HG03571 (cell line): ENCODE results near the gene UPF3A.

Experiments used
- ATAC-seq: cut with Tn5 transposase; IDR thresholded peaks from one replicate; pipeline ENCODE4 v1.9.1; 2021; ENCODE audit not compliant: unreplicated experiment

The UPF3A gene

DNA sequence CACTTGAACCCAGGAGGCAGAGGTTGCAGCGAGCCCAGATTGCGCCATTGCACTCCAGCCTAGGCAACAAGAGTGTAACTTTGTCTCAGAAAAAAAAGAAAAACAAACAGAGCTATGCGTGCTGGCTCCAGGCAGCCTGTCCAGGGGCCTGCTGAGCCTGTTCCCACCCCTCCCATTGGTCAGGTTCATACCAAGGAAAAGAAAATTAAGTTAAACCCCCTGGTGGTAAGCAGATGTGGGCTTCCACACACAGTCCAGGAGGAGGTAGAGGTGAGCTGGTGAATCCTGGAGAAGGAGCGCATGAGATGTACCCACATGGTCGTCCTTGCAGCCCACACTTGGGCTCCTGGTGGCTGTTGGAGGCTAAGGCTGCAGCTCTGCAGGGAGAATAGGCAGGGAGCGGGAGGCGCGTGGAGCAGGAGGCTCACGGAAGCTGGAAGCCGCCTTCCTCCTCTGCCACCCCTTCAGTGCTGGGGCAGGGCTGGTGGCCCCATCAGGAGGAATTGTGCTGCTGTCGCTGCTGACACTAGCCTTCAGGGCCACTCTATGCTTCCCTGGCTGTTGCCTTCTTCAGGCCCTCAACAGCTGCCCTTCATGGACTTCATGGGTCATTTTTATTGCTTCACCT lies 22.4 kb downstream of the UPF3A start:
- no peak for ATAC-seq

DNA sequence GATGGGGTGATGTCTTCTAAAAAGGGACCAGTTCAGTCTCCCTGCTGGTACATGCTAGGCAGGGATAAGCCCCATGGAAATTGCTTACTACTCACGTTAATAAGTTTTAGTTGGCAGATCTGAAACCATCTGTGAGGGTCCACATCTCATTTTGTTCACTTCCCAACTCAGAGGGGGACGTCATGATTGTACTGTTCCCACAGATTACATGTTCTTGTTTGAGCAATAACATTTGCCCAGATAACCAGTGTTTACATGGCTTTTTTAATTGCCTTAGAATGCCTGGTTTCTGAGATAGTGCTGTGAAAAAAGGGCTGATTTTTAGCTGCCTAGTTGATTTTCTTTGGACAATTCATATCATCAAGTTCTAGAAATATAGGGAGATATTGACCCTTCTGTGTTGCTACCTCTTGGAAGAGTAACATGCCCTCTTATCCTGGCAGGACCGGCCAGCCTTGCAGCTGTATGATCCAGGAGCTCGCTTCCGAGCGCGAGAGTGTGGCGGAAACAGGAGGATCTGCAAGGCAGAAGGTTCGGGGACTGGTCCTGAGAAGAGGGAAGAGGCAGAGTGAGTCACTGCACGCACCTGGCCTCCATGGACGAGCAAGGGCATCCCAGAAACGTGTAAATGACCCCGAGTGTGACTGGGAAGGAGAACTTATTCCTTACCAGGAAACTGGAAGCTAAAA lies 23.1 kb downstream of the UPF3A start:
- ATAC-seq = no peak

DNA sequence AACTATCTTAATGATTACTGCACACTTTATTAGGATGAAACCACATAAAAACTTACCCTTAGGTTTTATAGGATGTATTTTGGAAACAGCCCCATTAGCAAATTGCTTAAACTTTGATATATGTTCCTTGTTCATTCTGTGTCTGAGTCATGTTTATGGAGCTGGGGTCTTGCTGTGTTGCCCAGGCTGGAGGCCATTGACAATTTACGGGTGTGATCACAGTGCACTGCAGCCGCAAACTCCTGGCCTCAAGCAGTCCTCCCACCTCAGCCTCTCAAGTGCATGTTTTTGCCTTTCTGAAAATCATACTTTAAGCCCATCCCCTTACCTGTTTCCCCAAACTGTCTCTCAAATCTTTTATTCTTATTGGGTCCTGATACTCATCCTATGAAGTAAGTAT lies 27.7 kb downstream of the UPF3A start:
- ATAC-seq = no peak

DNA sequence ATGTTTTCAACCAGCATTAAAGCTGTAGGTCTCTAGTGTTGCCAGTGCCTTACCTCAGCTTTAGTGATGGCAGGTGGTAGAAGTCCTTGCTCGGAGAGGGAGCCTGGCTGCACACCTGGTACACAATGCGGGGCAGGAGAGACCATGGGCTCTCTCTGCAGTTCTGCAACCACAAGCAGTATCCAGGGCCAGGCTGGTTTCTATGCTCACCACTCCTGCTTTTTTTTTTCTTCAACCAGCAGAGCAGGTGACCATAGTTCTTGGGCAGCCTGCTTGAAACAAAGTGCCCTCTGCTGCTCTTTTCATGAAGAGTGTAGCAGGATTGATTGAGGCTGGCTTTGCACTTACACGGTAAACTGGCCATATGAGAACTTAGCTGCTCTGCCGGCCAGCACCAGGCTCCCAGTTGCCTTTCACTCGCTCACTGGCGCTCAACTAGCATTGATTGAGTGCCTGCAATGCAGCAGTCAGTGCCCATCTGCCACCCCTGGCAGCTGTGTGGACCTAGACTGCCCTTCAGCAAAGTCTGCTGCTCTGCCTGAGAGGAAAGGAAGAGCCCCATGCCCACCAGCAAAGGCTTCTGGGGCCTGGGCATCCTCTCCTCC lies 28.5 kb downstream of the UPF3A start:
- no peak for ATAC-seq

DNA sequence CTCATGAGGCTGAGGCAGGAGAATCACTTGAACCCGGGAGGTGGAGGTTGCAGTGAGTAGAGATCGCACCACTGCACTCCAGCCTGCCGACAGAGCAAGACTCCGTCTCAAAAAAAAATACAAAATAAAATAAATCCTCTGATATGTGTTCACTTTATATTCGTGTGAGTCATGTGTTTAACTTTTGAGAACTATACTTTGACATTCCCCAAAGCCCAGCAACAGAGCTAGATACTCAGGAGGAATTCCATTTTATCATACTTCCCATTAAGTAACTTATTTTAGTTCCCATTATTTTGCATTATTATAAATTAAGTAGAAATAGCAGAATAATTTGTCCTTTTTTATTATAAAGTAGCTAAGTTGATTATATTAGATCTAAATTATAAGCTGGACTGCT lies 29.6 kb downstream of the UPF3A start:
- no peak for ATAC-seq

DNA sequence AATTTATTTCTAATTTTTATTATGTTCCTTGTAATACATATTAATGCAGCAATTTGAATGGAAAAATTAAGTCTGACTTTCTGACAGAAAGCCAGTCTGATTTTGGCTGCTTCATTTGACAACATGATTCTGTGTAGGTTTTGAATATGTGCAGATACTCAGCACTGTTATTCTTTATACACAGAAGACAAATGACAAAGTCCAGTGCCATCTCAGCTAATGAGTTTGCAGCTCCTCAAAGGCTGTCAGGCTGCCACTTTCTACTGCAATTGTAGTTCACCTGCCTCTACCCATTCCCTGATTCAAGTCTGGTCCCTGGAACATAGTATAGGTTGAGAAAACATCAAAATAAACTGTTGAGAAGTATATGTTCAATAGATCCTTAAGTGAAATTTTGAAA lies 30.0 kb downstream of the UPF3A start:
- no peak for ATAC-seq

DNA sequence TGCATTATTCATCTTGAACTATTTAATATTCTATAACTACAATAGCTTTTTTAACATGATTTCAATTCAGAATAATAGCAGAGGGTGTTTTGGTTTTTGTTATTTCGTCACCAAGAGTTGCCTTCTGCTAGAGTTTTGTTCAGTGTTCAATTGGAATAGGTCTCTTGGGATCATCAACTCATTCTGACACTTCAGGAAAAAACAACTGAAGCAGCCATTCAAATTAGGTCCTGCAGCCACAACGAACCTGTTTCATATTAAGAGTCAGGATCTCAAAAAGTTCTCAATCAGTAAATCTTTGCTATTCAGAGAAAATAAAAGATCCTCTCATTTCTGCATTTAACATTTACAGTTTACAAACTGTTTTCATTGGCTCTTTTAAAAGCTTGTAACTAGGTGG lies 30.5 kb downstream of the UPF3A start:
- no peak for ATAC-seq

DNA sequence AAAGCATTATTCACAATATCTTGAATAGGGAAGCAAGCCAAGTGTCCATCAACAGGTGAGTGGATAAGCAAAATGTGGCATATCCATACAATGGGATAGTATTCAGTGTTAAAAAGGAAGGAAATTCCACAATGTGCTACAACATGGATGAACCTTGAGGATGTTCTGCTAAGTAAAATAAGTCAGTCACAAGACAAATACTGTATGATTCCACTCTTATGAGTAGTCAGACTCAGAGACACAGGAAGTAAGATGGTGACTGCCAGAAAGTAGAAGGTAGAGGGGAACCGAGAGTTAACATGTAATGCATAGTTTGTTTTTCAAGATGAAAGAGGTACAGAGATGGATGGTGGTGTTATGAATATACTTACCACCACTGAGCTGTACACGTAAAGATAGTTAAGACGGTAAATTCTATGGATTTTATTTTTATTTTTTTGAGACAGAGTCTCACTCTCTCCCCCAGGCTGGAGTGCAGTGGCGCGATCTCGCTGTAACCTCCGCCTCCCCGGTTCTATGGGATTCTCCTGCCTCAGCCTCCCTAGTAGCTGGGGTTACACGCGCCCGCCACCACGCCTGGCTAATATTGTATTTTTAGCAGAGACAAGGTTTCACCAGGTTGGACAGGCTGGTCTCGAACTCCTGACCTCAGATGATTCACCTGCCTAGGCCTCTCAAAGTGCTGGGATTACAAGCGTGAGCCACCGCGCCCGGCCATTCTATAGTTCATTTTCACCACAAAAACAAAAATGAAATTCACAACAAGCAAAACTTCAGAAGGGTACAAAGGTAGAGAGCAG lies 31.9 kb downstream of the UPF3A start:
- ATAC-seq = no peak

DNA sequence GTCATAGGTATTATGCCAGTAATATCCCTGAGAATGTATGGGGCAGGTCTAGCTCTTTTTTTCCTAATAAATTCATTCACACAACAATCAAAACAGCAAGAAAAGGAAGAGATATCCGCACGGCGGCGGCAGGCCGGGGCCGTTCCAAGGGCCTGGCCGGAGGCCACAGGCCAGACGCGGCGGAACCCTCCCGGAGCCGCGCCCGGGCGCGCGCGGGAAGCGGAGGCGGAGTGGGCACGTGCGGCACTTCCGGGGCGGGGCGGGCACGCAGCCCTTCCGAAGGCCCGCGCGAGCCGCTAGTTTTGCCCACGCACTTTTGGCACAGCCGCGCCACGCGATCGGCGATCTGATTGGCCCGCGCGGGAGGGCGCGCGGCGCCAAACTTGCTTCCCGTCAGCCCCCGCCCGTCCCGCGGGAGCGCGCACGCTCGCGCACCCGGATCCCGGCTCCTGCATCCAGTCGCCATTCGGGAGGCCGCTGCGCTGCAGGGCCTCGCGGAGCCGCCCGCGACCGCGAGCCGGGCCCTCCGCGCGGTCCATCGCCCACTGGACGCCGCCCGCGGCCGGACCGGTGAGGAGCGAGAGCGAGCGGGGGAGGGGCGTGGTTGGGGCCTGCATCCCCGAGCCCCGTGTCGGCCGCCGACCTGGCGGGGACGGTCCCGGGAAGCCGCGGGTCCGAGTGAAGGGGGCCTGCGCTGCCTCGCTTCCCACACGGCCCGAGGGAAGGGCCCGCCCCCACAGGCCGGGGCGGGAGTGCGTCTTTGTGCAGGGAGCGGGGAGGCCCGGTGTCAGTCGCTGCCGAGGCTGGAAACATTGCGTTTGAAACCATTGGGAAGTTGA lies 32.9 kb downstream of the UPF3A start, which contains the start of gene CHAMP1:
TSS of gene CHAMP1 (plus strand) at position 430 of the 839 bp plus-strand sequence. CDS start 9,340 bp downstream, outside the sequence.
- peak; percentile 83 for ATAC-seq

DNA sequence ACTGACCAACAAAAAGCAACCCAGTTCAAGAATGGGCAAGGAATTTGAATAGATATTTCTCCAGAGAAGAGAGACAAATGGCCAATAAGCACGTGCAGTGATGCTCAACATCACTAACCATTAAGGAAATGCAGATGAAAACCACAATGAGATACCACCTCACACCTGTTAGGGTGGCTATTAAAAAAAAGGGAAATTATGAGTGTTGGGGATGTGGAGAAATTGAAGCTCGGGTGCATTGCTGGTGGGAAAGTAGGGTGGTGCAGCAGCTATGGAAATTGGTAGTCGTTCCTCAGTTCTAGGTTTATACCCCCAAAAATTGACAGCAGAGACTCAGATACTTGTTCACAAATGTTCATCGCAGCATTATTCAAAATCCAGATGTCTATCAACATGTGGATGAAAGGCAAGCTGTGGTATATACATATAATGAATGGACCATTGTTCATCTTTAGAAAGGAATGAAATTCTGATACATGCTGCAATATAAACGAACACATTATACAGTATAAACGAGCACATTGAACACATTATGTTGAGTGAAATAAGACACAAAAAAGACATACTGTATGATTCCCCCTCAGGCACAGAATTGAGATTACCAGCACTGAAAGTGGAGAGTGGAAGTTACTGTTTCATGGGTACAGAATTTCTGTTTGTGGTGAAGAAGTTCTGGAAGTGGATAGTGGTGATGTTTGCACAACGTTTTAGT lies 33.8 kb downstream of the UPF3A start:
- no peak for ATAC-seq

DNA sequence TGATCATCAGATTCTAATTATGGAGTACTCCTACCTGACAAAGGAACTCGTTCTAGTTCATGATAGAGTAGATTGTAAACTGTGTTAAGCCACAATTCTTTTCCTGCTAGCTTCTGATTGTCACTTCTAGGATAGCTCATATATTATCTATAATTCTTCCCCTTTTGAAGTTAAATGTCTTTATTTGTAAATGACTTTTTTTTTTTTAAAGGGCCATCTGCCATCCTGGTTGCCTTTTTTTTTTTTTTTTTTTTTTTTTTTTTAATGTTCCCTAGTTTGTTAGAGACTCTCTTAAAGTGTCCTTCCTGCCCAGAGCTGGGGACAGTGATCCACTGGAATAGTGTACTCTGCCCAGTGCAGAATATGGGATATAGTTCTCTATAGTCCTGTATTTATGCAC lies 37.2 kb downstream of the UPF3A start:
- ATAC-seq = no peak

DNA sequence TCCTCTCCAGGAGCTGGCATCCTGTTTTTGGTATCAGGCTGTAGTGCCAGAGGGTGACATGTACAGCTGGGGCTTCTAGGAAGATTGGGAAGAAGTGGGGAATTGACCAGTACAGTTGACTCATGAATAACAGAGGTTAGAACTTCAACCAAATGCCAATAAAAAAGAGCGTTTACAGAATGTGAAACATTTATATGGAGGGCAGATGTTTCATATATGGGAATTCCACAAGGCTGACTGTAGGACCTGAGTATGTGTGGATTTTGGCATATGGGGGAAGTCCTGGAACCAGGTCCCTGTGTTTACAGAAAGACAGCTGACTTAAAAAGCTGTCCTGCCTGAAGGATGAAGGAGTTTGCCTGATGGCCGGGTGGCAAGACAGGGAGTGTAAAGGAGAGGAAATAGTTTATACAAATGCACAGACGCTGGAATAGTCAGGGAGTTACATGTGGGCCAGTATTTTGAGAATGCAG lies 38.1 kb downstream of the UPF3A start:
- no peak for ATAC-seq

DNA sequence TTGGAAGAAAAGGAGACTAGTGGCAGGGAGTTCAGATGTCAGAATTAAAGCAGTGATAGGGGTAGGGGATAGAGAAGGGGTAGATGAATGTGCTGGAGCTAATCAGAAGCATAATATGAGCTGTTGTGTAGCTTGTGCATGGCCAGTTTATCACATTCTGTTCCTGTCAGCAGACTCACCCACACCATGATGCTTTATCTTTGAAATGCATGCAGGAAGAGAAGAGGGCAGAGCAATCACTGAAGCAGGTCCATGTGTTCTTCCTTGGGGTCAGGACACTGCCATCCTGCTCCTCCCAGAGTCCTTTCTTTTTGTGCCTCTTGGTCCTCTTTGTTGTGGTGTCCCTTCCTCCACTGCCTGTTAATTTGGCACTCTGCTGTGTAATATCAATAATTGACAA lies 38.7 kb downstream of the UPF3A start:
- ATAC-seq = no peak

DNA sequence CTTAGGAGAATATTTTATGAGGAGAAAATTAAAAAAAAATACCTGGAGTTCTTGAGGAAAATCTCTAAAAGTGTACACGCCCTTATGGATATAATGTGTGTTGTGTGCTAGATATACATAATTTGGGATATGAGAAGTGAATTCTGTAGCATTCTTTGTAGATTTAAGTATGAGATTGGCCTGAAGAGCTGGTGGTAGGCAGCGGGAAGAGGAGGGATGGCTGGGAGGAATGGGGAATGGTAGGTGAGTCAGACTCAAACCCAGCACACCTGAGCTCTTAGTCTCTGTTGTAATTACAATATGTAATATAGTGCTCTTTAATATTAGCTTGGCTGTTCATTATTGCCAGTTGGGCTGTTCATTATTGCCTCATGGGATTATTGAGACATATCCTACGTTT lies 39.9 kb downstream of the UPF3A start:
- no peak for ATAC-seq

DNA sequence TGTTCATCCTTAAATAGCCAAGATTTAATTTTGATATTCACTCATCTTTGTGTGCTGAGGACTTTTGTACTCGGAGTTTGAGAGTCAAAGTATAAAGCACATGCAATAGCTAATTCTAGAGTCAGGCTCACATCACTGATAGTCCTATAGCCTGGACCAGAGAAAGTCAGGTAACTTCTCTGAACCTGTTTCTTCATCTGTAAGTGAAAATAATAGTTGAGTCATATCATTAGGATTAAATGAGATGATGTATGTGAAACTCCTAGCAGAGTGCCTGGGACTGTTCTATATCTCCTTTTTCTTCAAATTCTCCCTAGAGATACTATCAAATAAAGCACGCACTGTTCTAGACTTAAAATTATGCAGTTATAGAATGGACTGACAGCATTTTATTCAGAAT lies 41.9 kb downstream of the UPF3A start:
- ATAC-seq = no peak

DNA sequence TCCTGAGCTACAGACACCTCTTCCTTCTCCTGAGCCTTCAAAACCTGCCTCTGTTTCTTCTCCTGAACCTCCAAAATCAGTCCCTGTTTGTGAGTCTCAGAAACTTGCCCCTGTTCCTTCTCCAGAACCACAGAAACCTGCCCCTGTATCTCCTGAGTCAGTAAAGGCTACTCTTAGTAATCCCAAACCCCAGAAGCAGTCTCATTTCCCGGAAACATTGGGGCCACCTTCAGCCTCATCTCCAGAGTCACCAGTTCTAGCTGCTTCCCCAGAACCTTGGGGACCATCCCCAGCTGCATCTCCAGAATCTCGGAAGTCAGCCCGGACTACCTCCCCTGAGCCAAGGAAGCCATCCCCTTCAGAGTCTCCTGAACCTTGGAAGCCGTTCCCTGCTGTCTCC lies 42.9 kb downstream of the UPF3A start:
- no peak for ATAC-seq

DNA sequence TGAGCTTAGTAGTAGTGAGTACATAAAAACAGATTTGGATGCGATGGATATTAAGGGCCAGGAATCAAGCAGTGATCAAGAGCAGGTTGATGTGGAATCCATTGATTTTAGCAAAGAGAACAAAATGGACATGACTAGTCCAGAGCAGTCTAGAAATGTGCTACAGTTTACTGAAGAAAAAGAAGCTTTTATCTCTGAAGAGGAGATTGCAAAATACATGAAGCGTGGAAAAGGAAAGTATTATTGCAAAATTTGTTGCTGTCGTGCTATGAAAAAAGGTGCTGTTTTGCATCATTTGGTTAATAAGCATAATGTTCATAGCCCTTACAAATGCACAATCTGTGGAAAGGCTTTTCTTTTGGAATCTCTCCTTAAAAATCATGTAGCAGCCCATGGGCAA lies 44.3 kb downstream of the UPF3A start:
- no peak for ATAC-seq

DNA sequence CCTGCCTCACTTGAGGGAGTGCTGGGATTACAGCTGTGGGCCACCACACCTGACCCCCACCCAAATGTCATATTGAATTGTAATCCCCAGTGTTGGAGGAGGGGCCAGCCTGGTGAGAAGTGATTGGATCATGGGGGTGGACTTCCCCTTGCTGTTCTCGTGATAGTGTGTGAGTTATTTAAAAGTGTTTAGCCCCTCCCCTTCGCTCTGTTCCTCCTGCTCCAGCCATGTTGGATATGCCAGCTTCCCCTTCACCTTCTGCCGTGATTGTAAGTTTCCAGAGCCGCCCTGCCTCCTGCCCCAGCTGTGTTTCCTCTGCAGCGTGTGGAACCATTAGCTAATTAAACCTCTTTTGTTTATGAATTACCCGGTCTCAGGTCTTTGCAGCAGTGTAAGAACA lies 46.6 kb downstream of the UPF3A start:
- no peak for ATAC-seq

DNA sequence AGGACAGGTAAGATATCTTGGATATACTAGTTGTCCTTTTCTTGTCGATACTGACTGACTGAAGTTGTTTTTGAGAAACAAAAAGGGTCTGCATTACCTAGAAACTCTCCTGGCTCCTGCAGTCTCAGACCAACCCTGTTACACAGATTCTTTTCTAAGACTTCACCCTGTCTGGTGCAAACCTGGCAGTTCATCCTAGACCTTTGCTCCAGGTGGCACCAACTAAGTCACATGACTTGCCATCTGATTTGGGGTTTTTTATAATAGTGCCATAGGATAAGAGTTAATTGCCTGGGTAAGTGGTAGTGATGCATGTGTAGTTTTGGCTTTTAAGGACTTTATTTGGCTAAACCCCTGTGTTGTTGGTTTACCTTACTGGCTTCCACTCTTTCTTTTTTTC lies 47.2 kb downstream of the UPF3A start:
- no peak for ATAC-seq

DNA sequence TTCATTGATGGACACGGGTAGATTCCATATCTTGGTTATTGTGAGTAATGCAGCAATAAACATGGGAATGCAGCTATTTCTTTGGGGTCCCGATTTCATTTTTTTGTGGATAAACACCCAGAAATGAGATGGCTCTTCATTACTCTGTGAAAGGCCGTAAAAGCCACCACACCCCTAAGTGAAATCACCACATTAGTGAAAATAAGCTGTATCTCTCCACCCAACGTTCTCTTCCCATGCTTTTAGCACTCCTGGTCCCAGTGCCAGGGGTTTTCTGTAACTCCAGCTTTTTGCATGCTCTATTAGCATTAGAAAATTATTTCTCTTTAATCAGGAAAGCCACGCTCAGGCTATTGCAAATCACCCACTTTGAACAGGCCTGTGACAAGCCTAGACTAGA lies 48.7 kb downstream of the UPF3A start:
- no peak for ATAC-seq
